NCI-H1930 (cell line): Measurements from ENCODE around the gene CH25H.
"Not testable (repeated sequence)": the region's sequence is repeated elsewhere in the genome, so short reads cannot be mapped to it uniquely, and the experiment has no call there.

Experiments
- DNase-seq, 2 experiments: peaks; one replicate each; lab custom pipeline; 2025; lab: John Stamatoyannopoulos, UW

The CH25H gene

DNA sequence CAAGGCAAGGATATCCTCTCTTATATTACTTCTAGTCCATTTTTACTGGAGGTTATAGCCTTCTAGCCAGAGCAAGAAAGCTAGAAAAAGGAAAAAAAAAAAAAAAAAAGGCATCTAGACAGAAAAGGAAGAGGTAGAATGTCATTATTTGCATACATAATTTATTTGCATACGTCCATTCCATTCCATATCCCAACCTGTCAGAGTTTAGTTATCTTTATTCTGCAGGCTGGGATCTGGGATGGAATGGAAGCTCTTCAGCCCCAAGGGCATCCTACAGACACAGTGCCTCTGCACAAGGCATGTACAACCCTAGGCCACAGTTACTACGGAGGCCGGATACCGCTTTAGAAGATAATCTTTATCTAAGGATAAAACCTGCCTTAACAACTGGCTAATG, 9.6 kb downstream of the CH25H start:
- no peak for DNase-seq

DNA sequence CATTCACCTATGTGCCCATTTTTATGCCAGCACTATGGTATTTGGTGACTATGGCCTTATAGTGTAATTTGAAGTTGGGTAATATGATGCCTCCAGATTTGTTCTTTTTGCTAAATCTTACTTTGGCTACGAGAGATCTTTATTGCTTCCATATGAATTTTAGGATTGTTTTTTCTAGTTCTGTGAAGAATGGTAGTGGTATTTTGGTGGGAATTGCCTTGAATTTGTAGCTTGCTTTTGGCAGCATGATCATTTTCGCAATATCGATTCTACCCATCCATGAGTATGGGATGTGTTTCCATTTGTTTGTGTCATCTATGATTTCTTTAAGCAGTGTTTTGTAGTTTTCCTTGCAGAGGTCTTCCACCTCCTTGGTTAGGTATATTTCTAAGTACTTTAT, 15.8 kb downstream of the CH25H start:
- DNase-seq, result not testable (repeated sequence)

DNA sequence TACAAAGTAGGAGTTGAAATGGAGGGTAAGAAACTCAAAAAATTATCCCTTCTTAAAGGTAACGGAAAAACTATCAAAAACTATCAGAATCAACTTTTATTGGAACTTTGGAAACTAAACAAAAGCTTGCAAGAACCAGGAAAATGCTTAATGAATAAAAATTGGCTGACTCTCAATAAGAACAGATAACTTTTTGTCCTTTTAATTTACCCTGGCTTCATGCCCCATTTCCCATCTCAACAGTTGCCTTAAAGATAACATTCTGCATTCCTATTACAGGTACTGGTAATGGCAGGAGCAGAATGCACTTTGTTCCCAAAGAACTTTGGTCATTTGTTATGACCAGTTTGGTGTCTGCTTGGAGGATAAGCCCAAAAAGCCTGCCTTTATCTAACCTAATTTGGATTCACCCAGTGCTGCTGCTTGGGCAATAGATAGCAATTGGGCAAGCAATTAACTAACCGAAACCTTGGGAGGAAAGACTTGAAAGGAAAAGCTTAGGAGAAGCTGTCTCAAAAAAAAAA, 17.8 kb downstream of the CH25H start:
- DNase-seq, result no peak

DNA sequence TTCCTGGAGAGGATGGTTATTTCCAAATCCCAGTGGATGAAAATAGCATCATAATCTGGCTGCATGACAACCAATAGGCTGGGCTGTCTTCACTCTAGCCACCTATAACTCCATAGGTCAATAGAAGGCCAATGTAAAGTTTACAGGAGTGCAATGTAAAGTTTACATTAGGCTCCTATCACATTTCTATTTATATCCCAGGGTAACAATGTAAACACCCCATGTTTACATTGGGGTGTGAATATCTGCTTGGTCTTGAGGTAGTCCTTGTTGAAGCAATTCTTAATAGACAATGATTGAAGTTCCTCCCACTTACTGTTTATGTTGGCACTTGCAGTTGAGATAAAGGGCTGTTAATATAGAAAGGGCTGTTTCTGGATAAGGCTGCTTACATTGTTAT, 21.5 kb downstream of the CH25H start:
- peak in 1 of 2 experiments; percentile 9 for DNase-seq

DNA sequence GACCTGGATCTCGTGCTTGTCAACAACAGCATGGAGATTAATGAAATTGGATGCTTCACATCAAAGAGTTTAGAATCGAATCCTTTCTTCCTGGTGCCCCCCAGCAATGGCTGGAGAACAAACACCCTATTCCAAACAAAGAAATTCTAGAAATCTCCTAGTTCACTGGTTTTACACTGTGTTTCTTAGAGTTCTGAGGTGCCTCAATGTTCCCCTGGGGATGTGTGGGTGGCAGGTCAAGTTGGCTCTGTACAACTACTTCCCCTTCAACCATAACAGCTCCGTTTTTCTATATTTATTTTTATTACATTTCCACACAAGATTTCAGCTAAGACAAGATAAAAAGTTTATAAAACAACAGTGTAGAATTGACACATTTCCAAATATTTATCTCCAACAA, 22.5 kb downstream of the CH25H start:
- no peak for DNase-seq

DNA sequence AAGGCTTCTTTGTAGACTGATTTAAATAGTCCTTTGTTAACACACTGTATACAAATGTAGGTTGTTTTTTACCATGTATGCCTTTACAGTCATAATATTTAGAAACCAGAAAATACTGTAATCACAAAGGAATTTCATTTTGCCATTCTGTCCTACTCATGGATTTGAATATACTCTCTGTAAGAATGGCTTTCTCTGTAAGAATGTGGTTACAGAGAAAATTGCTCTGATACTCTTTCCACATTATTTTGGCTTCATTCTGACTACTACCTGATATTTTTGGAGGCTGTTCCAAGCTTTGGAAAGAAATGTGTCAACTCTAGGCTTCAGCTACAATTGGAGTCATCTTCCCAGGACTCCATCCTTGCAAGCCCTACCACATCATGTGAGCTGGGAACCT, 23.5 kb downstream of the CH25H start:
- DNase-seq, result no peak

DNA sequence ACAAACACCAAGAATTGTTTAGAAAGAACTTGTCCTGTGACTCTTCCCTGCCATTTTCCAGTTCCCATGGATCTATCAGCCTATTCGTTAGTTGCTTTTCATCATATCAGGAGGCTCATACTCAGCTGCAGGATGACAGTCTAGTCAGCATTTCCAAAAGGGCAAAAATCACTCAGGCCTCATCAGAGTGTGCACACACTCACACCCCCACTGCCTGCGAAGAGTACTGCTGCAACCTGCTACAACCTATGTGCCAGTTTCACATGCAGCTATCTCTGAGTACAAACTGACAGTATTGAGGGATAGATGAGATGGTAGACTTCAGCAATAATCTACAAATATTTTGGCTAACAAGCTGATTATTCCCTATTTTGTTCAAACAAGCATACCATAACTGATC, 24.2 kb downstream of the CH25H start:
- no peak for DNase-seq

DNA sequence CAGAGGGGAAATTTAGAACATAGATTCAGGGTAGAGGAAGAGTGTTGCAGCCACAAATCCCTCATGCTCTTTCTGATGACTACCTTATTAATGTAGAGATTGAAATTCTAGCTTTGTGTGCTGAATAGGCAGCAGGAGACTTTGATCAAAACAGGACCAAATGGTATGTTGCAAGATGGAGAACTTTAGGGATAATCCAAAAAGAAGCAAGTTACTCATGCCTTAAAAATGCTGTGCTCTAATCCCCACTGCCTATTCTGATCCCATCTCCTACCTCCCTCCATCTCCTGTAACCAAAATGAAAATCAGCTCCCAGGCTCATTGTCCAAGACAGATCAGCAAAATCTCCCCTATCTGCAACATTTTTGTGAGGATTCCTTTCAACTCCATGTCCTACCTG, 31.3 kb downstream of the CH25H start:
- no peak for DNase-seq

DNA sequence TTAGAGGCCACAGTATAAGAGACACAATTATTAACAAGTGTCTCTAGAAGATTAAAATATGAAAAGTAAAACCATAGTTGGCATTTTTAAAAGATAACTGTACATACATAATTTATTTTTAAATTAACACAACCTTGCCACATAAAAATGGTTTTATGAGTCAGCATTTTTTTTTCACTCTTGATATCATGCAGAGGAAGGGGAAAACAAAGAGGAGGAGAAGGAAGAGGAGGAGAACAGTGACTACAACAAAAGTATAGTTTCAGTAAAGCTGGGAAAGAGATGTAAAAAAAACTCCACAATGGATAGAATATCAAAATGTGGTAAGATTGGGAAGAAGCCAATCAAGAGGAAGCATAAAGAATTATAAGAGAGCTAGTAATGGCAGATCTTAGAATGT, 34.0 kb downstream of the CH25H start:
- DNase-seq, result no peak

DNA sequence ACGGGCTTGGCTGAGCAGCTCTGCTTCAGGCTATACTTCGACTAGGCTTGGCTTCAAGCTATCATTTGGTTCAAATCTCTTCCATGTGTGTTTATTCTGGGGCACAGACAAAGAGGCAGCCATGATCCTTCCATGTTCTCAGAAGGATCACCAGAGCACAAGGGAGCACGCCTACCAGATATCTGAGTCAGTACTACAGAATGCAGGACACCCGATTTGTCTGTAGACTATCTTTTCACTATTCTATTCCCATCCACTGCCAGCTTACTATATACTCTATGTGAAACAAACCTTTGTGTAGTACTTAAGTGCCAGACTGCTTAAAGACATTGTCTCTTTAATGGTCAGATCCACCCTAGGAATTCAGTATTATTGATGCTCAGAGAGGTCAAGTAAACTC, 35.1 kb downstream of the CH25H start:
- DNase-seq, result no peak

DNA sequence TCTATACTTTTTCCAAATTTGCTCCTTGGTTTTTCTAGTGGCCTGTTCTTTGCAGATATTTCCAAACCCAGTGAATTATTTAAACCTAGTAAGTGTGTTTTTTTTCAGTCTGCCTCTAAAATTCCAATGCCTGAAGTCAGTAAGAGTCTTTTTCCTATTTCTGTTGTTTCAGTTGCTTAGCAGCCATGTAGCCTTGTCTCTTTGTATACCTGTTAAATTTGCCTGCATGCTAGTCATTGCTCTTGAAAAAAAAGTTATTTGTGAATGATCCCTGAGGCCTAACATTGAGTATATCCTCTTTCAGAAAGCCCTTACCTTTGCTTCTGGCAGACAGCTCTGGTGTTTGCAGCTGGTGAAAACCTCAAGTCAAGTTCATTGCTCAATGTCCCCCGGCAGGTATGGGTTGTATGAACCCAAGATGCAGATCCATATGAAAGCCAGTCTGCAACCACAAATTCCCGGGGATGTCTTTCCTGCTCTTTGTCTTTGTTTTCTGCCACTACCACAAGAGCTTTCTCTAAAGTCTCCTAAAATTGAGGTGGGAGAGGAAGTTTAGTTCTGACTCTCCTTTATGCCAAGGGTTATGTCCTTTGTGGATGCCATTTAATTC, 35.7 kb downstream of the CH25H start:
- no peak for DNase-seq

DNA sequence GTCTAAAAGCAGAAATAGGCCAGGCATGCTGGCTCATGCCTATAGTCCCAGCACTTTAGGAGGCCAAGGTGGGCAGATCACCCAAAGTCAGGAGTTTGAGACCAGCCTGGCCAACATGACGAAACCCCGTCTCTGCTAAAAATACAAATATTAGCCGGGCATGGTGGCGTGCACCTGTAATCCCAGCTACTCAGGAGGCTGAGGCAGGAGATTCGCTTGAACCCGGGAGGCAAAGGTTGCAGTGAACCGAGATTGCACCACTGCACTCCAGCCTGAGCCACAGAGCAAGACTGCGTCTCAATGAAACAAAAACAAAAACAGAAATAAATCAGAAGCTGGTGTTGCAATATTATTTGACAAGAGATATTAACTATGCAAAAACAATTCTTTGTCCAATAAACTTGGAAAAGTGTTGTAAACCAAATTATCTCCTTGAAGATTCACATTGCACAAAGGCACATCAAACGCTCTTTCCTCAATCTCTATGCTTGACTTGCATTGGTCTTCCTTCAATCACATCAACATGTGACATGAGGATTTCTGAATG, 38.7 kb downstream of the CH25H start:
- not testable (repeated sequence) for DNase-seq

DNA sequence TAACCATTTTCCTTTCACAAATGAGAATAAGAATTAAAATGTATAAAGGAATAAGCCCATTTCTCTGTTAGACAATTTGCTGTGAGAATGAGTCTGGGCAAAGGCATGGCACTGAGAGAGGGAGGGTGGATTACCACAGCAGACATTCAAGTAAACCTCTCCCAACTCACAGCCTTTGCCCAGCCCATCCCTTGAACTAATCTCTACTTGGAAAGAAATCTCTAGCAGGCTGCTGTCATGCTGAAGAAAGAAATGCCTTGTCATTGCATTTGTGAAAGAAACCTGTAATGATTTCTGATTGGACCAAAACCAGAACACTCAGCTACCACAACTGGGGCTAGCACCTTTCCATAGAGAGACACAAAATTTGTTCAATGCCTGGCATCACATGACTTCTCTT, 39.2 kb downstream of the CH25H start:
- DNase-seq, result no peak

DNA sequence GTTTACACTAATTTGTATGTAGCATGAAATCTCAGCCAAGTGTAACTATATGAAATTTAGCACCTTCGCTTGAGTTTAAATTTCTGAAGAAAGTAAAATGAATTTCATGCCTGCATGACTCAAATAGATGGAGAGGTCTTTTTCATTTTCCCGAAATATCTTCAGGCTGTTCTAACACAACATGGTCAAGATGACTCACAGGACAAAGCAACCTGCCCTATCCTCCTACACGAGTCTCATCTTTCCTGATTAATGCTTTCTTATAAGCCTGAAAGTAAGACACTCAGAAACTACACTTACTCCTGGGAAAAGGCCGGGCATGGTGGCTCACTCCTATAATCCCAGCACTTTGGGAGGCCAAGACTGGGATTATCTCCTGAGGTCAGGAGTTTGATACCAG, 41.2 kb downstream of the CH25H start:
- DNase-seq, result no peak

DNA sequence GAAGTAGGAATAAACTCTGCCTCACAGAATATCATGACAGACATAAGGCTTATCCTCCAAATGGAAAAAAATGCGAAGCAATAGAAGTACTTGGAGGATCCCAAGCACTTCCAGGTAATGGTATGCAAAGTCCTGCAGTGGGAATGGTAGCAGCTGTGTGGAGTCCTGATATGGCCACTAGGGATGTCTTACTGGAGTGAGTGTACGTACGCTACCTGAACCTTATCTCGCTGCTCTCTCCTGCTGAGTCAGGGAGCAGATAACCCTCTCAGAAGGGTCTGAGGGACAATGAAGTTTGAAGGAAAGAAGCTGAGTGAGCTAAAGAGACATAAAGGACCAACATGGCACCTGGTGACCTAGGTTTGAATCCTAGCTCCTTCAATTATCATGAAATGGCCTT, 42.2 kb downstream of the CH25H start:
- no peak for DNase-seq

DNA sequence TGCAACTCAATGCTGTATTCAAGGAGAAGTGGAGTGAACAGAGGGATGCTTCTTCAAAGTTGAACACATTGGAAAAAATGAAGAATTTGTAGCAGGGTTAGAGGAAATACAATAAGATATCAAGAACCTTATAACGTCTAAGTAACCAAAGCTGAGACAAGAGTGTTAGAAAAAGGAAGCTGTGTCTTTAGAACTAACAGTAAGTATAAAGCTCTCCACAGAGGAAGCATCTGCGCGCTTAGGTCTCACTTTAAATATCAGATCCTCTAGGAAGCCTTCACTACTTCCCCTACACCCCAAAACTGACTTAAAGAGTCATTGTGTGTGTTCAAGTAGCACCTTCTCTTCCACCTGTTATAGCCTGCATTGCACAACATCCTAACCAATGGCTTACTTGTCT, 43.0 kb downstream of the CH25H start:
- no peak for DNase-seq

DNA sequence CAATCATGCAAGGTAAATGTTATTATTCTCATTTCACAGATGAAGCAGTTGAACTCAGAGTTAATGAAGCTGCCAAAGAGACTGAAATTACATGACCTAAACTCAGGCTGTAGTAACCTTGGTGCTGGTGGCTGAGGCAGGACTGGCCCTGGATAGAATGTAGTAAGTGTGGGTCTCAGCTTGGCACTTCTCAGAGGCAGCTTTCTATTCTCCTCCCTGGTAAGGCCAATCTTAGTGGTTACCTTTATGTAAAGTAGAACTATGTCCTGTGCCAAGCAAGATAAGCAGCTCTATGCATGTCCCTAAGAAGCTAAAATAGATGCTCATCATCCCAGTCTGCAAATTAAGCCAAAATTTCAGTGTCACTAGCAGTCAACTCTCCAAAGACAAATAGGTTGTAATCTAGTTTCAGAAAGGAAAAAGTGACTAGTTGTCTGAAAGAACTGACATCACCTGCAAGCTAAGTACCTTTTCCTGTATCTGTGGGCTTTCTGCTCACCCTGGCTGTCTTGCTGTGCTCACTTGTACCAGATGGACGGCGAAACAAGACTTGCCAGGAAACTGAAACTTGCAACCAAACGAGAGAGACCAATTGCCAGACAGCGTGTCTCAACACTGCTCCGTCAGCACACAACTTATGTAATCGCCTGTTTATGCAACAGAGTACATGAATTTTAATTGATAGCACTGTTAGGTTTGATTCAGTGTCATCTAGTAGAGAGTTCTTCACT, 43.7 kb downstream of the CH25H start:
- DNase-seq, result no peak

DNA sequence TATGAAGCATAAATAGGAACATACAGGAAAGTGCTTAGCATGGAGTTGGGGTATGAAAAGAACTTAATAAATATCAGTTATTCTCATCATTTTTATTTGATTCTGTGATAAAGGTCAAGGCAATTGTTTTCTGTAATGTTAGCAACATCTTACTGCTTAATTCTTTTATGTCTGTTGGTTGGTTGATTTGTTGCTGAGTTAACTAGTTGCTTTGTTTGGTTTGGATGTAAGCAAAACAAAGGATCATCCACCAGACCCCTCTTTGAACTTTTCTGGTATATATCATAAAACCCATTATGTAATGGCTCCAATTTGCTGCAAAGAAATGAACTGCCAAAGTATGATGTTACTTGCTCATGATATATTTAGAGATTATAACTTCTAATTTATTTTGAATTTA, 44.5 kb downstream of the CH25H start:
- no peak for DNase-seq

DNA sequence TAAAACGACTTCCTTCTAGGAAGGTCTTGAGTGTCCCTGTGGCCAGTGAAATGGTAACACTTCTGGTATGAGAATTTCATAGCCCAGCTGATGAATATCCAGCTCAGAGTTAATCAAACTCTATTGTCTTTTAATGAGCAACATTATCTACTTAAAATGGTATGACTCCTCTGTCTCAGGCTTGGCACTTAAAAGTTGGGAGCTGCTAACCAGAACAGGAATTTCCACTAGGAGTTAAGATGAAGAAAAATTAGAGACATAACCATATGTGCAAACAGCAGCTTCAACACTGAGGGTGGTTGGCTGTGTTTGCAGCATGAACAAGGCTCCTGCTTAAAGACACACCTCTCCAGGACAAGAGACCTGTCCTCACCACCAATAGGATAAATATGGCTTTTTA, 46.8 kb downstream of the CH25H start:
- DNase-seq, result no peak

DNA sequence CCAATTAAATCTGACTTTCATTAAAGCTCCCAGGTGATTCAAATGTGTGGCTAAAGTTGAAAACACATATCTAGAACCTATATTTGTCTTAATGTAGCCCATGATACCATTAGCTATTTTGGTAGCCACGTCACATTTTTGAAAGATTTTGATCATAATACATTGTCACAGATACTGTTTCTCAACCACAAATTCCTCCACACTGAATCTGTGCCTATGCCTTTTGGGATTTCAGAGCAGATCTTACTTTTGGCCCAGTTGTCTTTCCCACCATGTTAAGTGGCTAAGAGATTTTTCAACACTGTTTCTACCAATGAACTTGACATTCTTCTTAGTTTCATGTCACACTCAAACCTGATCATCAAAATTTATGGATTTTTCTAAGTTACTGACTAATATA, 47.4 kb downstream of the CH25H start:
- DNase-seq, result no peak

DNA sequence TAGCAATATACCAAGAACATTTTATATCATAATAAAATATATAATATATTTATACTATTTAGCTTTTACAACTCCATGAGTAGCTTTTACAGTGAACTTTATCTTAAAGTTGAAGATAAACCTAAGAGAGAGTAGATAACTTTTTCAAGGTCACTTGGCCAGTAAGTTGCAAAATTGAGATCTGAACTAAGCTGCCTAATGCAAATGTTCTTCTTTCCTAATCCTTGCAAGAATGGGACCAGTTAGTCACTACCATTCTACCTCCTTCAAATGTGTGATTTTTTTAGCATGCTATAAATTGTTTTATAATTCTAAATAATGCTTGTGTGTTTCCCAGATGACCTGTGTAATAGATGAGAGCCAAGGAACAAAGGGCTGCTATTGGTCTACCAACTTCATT, 47.8 kb downstream of the CH25H start:
- DNase-seq, result no peak

DNA sequence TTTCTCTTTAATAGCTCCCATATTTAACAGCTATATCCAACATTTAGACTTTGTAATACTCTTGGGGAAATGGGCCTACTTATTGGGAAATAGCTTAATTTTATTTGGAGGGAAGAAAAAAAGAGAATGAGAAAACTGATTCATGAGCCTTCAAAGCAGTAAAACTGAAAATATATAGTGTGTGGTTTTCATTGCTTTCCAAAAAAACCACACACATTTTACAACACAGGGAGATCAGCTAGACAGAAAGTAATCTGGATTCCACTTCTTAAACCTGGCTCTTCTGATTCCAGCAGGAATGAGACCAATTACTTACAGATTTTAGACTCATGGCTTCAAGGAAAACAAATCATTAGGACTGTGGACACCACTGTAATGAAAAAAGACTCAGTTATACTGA, 48.7 kb downstream of the CH25H start:
- no peak for DNase-seq

DNA sequence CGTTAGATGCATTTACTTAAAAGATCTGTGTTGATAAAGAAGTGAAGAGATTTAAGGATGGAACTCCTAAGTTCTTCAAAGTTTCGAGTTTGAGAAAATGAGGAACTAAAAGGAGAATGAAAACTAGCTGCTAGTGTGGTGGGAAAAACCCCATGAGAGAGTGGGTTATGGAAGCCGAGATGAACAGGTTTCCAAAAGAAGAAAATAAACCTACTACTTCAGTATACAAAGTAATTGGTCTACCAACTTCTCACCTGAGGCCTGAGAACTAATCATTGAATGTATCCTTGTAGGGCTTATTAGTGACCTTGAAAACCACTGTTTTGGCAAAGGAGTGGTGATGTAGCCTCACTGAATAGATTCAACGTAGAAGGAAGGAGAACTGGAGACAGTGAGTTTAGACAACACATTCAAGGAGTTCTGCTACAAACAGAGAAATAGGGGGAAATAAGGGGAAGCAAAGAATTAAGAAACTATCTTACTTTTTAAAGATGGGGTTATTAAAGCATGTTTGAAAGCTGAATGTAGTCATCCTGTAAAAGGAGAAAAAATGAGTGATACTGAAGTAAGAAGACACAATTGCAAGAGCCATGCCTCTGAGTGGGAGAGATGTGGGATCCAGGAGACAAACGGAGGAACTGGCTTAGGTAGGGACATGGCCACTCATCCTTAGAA, 50.8 kb downstream of the CH25H start:
- no peak for DNase-seq
